RPMI8226 (cell line): Measurements from ENCODE around the gene RUNX3.
"Not testable (repeated sequence)": the region's sequence is repeated elsewhere in the genome, so short reads cannot be mapped to it uniquely, and the experiment has no call there.

Experiments used
- DNase-seq: peaks from one replicate; pipeline ENCODE4 v3.0.0-alpha.2; 2015

RUNX3 gene

DNA sequence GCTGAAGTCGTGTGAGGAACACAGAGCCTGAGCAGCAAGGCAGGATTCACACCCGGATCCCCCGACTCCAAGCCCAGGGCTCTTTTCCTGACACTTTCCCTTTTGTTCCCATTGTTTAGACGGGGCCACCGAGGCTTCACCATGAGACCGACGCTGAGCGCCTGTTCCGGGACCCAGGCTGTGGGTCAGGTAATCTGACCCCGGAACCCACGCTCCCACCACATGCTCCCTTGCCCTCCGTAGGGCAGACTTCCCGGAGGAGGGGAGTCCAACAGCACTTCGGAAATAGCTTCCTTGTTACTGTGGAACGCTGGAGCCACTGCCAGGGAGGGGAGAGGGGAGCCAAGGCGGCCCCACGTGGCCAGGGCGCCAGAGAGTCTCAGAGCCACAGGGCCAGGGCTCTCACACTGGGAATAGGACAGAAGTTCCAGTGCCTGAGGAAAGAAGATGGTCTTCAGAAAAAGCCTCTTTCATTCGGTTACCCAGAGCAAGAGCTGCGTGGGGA, 18.4 kb downstream of the RUNX3 start:
- DNase-seq: no peak

GRCh38 chr1:24910751-24911650, 19.1 kb downstream of the RUNX3 start:
- no peak for DNase-seq

- no peak for DNase-seq
These were observed 19.9 kb downstream of the RUNX3 start for GRCh38 chr1:24910210-24910609.

DNA sequence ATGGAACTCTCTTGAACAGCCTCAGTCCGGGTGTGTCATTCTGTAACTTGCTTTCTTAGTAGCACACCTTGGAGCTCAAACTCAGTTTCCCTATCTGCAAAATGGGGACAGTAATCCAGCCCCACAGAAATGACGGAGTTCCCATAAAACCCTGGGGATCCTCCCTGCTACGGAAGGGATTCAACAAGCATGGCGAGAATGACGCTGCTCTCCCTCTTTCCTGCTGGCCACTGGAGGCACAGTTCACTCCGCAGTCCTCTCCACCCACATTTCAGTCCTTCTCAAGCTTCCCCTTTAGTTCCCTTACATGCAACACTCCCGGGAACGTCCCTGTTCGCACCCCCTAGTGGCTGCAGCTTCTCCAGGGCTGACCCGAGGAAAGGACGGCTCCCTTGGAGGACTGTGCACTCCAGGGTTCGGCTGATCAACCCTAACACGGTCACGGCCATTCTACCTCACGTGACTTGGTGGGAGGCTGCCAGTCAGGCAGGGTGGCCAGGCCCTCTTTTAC, 20.6 kb downstream of the RUNX3 start:
- no peak for DNase-seq

DNA sequence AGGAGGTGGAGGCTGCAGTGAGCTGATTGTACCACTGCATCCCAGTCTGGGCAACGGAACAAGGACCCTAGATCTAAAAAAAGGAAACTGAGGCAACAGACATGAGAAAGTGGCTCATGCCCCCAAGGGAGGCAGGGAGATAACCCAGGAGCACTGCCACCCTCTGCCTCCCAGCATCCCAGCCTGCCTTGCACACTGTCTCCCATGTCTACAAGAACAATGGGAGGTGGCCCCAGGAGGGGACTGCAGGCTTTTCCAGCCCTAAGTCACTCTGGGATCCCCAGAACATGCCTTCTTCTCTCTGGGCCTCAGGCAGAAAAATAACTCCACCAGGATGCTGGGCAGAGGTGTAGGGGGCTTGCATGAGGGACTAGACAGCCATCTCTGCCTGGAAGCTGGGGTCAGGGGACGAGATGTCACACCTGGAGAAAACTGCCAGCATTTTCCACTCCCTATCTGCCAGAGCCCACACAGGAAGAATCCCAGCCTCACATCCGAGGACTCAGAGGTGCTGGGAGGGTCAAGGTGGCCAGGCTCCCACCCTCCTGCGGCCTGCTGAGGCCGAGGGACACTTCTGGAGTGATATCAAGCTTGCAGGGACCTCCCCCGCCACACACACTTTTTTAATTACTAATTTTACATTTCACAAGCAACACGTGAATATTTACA, 21.4 kb downstream of the RUNX3 start:
- DNase-seq: no peak

DNA sequence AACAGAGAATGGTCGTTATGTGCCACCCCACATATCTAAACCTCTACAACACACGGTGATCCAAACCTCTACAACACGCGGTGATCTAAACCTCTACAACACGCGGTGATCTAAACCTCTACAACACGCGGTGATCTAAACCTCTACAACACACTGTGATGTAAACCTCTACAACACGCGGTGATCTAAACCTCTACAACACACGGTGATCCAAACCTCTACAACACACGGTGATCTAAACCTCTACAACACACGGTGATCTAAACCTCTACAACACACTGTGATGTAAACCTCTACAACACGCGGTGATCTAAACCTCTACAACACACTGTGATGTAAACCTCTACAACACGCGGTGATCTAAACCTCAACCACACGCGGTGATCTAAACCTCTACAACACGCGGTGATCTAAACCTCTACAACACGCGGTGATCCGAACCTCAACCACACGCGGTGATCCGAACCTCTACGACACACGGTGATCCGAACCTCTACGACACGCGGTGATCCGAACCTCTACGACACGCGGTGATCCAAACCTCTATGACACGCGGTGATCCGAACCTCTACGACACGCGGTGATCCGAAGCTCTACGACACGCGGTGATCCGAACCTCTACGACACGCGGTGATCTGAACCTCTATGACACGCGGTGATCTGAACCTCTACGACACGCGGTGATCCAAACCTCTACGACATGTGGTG, 22.3 kb downstream of the RUNX3 start:
- not testable (repeated sequence) for DNase-seq

DNA sequence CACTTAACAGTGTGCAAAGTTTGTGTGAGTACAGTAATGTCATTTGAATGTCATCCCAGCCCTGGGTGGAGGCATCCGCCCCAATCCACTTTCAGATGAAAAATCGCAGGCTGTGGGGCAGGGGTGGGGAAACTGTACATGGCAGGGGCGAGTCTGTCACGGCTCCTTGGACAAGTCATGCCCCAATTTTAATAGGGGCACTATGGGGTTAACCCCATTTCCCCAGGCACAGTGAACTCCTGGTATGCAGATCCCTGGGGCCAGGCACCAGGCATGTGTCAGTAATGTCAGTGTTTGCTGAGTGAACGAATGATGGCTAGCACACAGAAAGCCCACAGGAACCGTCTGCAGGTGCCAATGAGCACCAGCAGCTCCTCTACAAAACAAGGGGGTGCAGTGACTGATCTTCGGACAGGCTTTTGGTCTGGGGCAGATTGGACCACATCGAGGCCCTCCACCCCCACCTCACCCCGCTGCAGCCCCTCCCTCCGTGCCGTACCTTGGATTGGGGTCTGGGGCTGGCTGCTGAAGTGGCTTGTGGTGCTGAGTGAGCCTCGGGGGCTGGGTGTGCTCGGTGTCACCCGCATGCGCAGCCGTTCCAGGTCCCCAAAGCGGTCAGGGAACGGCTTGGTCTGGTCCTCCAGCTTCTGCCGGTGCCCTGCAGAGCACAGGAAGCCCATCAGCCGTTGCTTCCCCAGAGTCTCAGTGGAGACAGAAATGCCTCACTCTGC, 23.2 kb downstream of the RUNX3 start:
- DNase-seq: no peak

DNA sequence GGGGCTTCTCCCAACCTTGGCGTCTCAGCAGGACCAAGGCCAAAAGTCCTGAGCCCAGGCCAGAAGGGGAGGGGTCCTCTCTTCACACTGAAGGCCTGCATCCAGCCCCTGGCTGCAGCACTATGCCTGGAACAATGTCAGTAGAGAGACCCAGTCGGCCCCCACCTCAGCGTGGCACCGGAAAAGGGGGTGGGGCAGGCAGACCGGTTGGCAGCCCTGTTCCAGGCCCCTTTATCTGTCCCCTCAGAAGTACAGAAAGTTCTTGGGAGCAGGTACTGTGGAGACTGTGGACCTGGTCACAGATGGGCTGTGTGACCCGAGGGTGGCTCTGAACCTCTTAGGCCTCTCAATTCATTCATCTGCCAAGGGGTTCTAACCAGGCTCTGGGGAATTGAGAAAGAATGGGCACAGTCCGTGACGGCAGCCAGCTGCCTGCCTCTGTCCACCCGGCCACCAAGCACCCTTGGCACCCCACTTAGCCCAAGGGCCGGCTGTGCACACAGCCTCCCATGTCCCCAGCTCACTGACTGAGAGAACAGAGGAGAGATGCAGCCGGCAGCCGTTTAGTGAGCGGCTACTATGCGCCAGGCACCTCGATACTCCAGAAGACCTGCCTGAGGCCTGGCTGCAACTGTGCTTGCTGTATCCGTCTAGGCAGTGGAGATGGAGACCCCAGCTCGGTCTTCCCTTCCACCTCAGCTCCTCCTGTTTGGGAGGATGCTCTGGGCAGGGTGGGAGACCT, 23.9 kb downstream of the RUNX3 start:
- DNase-seq: no peak

DNA sequence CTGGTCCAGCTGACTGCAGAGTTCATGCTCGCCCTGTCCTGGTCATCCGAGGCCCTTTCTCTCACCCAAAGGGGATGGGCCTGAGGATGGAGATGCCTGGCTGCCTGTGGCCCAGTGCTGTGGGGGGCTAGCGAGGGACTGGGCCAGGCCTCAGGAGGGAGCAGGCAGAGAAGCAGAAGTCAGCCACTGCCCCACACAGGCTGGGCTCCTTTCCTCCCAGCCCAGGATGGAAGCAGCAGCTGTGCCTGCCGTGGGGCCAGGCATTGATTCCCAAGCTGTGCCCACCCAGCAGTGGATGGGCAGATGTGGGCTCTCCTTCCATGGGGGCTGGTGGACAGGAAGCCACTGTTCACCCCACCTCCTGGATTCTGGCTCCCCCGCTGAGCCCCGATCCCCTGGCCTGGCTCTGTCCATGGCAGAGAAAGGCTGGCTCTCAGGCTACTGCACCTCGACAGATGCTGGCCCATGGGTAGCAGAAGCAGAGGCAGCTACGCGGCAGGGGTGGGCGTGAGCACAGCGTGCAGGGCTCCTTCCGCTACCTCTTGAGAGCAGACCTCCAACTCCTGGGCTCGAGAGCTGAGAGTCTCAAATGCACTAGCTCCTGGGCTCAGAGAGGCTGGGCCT, 24.6 kb downstream of the RUNX3 start:
- no peak for DNase-seq

DNA sequence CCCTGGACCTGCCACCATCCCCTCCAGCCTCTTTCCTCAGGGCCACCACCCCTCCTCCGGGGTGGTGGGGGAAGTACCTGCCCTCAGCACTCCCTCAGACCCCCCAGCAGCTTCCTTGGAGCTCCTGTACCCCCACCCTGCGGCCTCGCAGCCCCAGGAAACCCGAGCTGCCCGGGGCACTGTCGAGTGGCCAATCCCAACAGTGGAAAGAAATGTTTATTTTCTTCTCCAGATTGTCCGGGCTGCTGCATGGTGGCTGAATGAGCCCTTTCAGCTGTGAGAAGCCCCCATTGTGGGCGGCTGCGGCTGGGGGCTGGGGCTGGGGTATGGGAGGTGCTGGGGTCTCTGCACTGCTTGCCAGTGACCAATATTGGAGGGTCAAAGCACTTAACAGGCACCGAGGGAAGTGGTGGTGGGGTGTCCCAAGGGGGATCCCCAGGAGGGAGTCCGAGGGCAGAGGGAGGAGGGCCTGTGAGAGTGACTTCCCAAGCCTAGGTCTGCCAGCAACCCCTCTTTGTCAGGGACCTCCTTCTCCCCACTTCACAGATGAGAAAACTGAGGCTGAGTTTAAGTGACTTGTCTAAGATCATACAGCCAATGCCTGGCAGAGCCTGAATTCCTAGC, 25.2 kb downstream of the RUNX3 start:
- DNase-seq: no peak

DNA sequence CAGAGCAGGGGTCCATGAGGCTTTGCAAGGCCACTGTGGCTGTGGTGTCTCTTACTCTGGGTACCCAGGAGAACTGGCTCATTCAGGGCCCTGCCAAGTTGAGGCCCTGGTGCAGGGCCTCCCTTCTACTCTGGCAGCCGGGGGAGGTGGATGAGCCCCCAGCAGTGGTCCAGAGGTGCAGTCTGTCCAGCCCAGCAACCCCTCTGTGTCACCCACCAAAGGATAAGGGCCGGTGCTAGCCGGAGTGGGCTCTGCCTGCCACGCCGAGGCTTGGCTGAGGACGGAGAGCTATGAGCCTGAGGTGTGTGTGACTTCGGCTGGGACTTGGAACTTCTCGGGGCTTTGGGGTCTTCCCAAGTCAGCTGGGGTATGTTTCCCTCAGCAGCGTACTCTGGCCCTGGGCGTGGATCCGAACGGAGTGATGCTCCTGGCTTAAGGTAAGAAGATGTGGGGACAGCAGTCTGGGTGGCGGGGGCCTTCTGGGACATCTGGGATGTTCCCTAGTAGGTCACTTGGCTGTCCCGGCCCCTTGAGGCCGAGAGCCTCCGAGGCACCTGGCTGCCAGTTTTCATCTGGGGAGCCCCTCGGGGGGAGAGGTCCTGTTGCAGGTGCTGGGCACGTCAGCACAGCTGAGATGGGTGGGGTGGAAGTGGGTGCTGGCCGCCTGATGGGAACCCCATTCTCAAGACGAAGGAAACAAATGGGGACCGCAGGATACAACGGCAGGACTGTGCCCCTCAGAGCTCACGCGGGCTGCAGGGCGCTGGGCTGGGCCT, 25.9 kb downstream of the RUNX3 start:
- no peak for DNase-seq

GRCh38 chr1:24903560-24903954, 26.5 kb downstream of the RUNX3 start:
- no peak for DNase-seq

- no peak for DNase-seq
These were observed 27.0 kb downstream of the RUNX3 start for GRCh38 chr1:24903011-24903461.

DNA sequence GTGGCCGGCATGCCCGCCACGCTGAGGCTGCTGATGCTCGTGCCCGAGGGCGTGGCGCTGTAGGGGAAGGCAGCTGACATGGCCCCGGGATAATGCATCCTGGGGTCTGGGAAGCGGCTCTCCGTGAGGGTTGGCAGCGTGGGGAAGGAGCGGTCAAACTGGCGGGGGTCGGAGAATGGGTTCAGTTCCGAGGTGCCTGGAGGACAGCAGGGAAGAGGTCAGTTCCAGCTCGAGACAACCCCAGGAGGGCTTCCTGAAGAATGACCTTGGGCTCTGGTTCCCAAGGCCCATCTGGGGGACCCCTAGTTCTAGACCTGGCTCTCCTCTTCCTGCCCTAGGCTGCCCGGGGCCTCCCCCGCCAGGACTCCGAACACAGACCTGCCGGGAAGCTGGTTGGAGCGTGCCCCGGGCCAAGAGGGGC, 27.6 kb downstream of the RUNX3 start:
- DNase-seq: no peak

DNA sequence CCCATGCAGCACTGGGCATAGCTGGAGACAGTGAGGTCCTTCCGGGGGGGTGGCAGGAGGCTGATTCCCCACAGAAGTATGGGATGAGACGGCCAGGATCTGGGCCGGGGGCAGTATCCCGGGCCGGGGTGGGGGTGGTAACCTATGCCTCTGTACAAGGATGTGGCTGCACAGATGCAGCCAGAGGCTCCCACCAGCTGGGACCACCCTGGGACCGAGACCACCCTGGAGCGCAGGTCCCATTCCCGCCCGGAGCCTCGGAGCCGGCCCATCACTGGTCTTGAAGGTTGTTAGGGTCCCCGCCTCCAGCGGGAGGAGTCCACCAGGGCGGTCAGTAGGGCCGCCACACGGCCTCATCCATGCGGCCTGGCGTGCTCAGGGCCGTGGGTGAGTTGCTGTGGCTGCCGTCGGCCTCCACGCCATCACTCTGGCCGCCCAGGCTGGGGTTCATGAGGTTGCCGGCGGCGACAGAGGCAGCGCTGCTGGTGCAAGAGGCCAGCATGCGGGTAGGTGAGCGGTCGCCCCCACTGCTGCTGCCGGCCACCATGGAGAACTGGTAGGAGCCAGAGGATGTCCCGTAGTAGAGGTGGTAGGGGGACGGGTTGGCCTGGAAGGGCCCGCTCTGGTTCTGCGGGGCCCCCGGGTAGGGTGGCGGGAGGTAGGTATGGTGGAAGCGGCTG, 28.1 kb downstream of the RUNX3 start:
- no peak for DNase-seq

- DNase-seq: no peak
These were observed 28.9 kb downstream of the RUNX3 start for GRCh38 chr1:24900985-24901781.

- no peak for DNase-seq
These were observed 29.6 kb downstream of the RUNX3 start for GRCh38 chr1:24900486-24900849.
